K562 (cell line): ENCODE data around the gene FAM217B. TPM values are rescaled to one million over a fixed set of nuclear protein-coding genes. Genes with fewer than 3 reads are reported as not detected.

ENCODE experiments used
- ATAC-seq: fragments of 200-7000 bp; cut with Tn5 transposase; 3 replicates; pipeline ENCODE4 v1.9.1; 2020; ENCODE audit warnings: moderate library complexity
- BruUV-seq: library from RNA; stranded (reverse); fragments of 400-500 nt; replicated peaks from 2 replicates; lab custom pipeline; 2021; lab: Mats Ljungman, UMichigan
- CTCF ChIA-PET: fragments of 300-600 bp; formaldehyde crosslinking; extraction: SDS; loops from one replicate; lab custom pipeline; 2021; ENCODE audit warnings: low intra/inter-chr PET ratio; lab: Yijun Ruan, JAX
- POLR2A ChIA-PET: fragments of 300-600, 350-650 bp; sonication (Branson Sonifier 250); formaldehyde crosslinking; extraction: SDS; loops from one replicate; lab custom pipeline; 2021; ENCODE audit warnings: antibody characterized with exemption, inconsistent platforms; lab: Yijun Ruan, JAX
- DNase-seq, 4 experiments: peaks; one replicate each; pipeline versions ENCODE4 v3.0.0 to v3.0.0-alpha.2; 2011 to 2018; ENCODE audit warnings: low spot score in 3 of 4, mixed read lengths in 3 of 4; ENCODE audit errors: extremely low read depth in 1 of 4
- FAIRE-seq: peaks from 2 replicates; lab custom pipeline; 2011; peaks lifted over from hg19 to GRCh38; lab: Jason Lieb, UNC
- H2AFZ ChIP-seq: 2 replicates; pipeline ENCODE4 v1.6.0; 2011; ENCODE audit warnings: low read depth, low read length, control low read depth, inconsistent platforms
- H3K27ac ChIP-seq: fragments of 200-600 bp; 3 replicates; pipeline ENCODE4 v1.8.0; 2011; ENCODE audit warnings: low read depth, mild to moderate bottlenecking, control low read depth, inconsistent platforms, low read length, moderate library complexity, mixed read lengths; ENCODE audit errors: extremely low read depth
- H3K27me3 ChIP-seq, 2 experiments: fragments of 300-600 bp in 1 of 2; 2 replicates in 1 of 2; 3 replicates in 1 of 2; pipeline versions ENCODE4 v1.6.0 to v1.8.0; 2011; ENCODE audit warnings: inconsistent platforms in 2 of 2, low read length in 2 of 2, mild to moderate bottlenecking in 1 of 2, mixed read lengths in 1 of 2, moderate library complexity in 1 of 2; ENCODE audit not compliant: control insufficient read depth in 2 of 2, insufficient read depth in 2 of 2
- H3K36me3 ChIP-seq: fragments of 300-600 bp; 3 replicates; pipeline ENCODE4 v1.8.0; 2011; ENCODE audit warnings: mild to moderate bottlenecking, low read length, inconsistent platforms; ENCODE audit not compliant: control insufficient read depth, insufficient read depth
- H3K4me1 ChIP-seq, 2 experiments: fragments of 200-600 bp in 1 of 2; replicated peaks in 1 of 2; 2 replicates in 1 of 2; 3 replicates in 1 of 2; pipeline versions ENCODE4 v1.5.1 to v1.8.0; 2011; ENCODE audit warnings: inconsistent platforms in 2 of 2, low read length in 2 of 2, mild to moderate bottlenecking in 1 of 2, mixed read lengths in 1 of 2, moderate library complexity in 1 of 2; ENCODE audit not compliant: control insufficient read depth in 2 of 2, insufficient read depth in 2 of 2
- H3K4me2 ChIP-seq: 2 replicates; pipeline ENCODE4 v1.6.1; 2011; ENCODE audit warnings: low read length, control low read depth, inconsistent platforms, mixed read lengths; ENCODE audit not compliant: insufficient read depth
- H3K4me3 ChIP-seq: fragments of 200-600 bp; sonication (generic), shearing (Covaris generic); 2 replicates; pipeline ENCODE4 v1.5.1; 2016; ENCODE audit warnings: control low read depth, inconsistent platforms
- H3K79me2 ChIP-seq: fragments of 200-600 bp; 3 replicates; pipeline ENCODE4 v1.8.0; 2011; ENCODE audit warnings: low read length, inconsistent platforms; ENCODE audit not compliant: control insufficient read depth, insufficient read depth
- H3K9ac ChIP-seq, 2 experiments: 2 replicates each; pipeline versions ENCODE4 v1.6.0 to v1.6.1; 2011; ENCODE audit warnings: low read depth in 2 of 2, low read length in 2 of 2, control low read depth in 1 of 2, inconsistent platforms in 1 of 2, mild to moderate bottlenecking in 1 of 2, mixed read lengths in 1 of 2; ENCODE audit not compliant: insufficient read depth in 1 of 2
- H3K9me1 ChIP-seq: one replicate; pipeline ENCODE4 v1.6.0; 2011; ENCODE audit warnings: inconsistent platforms, mild to moderate bottlenecking, low read length, moderate library complexity; ENCODE audit not compliant: control insufficient read depth, insufficient read depth
- H3K9me3 ChIP-seq: replicated peaks from 2 replicates; pipeline ENCODE4 v1.5.1; 2011; ENCODE audit warnings: low read depth, low read length, inconsistent platforms; ENCODE audit not compliant: control insufficient read depth, insufficient read depth
- H4K20me1 ChIP-seq: replicated peaks from 2 replicates; pipeline ENCODE4 v1.6.1; 2011; ENCODE audit warnings: low read length, inconsistent platforms, mixed read lengths; ENCODE audit not compliant: control insufficient read depth, insufficient read depth
- CAMTA2 ChIP-seq: fragments of 250-450 bp; sonication (Bioruptor Pico); conservative IDR thresholded peaks from 2 replicates; pipeline ENCODE4 v1.5.1; 2022
- FIP1L1 ChIP-seq: fragments of 200-400 bp; formaldehyde crosslinking; IDR thresholded peaks from 2 replicates; pipeline ENCODE4 v1.6.1; 2018; ENCODE audit warnings: mild to moderate bottlenecking, low read depth, low read length; ENCODE audit not compliant: poor library complexity, severe bottlenecking
- HDGF ChIP-seq: fragments of 450-650 bp; IDR thresholded peaks from 2 replicates; pipeline ENCODE4 v1.6.1; 2016
- HNRNPL ChIP-seq: fragments of 200-400 bp; formaldehyde crosslinking; IDR thresholded peaks from 2 replicates; pipeline ENCODE4 v1.6.1; 2017; ENCODE audit warnings: low read depth, mild to moderate bottlenecking, low read length
- MCM5 ChIP-seq: fragments of 450-650 bp; IDR thresholded peaks from 2 replicates; pipeline ENCODE4 v1.6.1; 2016; ENCODE audit warnings: low read depth
- MTA1 ChIP-seq: fragments of 450-650 bp; IDR thresholded peaks from 2 replicates; pipeline ENCODE4 v1.6.1; 2017; ENCODE audit warnings: borderline replicate concordance
- MTA3 ChIP-seq: fragments of 450-650 bp; formaldehyde crosslinking; IDR thresholded peaks from 2 replicates; pipeline ENCODE4 v1.6.1; 2017; ENCODE audit warnings: mild to moderate bottlenecking, borderline replicate concordance
- MTF1 ChIP-seq: fragments of 250-450 bp; sonication (Bioruptor Pico); IDR thresholded peaks from 2 replicates; pipeline ENCODE4 v1.9.0; 2021; ENCODE audit warnings: moderate library complexity, mild to moderate bottlenecking, inconsistent platforms, borderline replicate concordance
- PPARD ChIP-seq: fragments of 250-450 bp; sonication (Bioruptor Pico); IDR thresholded peaks from 2 replicates; pipeline ENCODE4 v1.8.0; 2022; ENCODE audit warnings: inconsistent platforms, mild to moderate bottlenecking, moderate library complexity
- TAF7 ChIP-seq: fragments of 450-650 bp; IDR thresholded peaks from 2 replicates; pipeline ENCODE4 v1.6.1; 2016; ENCODE audit warnings: missing genetic modification characterization, missing compliant biosample characterization
- in situ Hi-C: fragments of 300-500 bp; cut with MboI; formaldehyde crosslinking; loops from 4 replicates; pipeline ENCODE4 v1.15.0; 2018; ENCODE audit warnings: inconsistent platforms, mixed read lengths
- intact Hi-C: fragments of 100-400 bp; cut with micrococcal nuclease; formaldehyde crosslinking; loops from 2 replicates; pipeline ENCODE4 v1.14.2; 2022
- polyA plus RNA-seq, 8 experiments: library from polyadenylated mRNA; depleted of rRNA in 4 of 8; stranded (reverse) in 5 of 8; unstranded in 3 of 8; fragments of >200 nt; fragmentation: Nextera tagmentation in 2 of 8; fragmentation: Illumina TruSeq in 1 of 8; extraction: Ambion mirVana in 2 of 8; extraction: Trizol in 1 of 8; gene quantifications; 2 replicates each; pipeline versions ENCODE4 v1.2.1 to v1.2.3, GENCODE V29; 2011 to 2014; ENCODE audit warnings: inconsistent platforms in 1 of 8, missing spikeins in 1 of 8
- total RNA-seq, 7 experiments: library from RNA; depleted of rRNA in 6 of 7; stranded (reverse); fragments of >200 nt in 6 of 7; fragmentation: Illumina TruSeq in 2 of 7; extraction: Trizol in 2 of 7; gene quantifications; 2 replicates each; pipeline versions ENCODE4 v1.2.1 to v1.2.3, GENCODE V29; 2011 to 2021; ENCODE audit warnings: low replicate concordance in 1 of 7
- TF ChIP-seq, protein P1 (sequence below): fragments of 450-650 bp; IDR thresholded peaks from 2 replicates; pipeline ENCODE4 v1.6.1; 2016; ENCODE audit warnings: low read depth

FAM217B gene
- total and polyA plus RNA-seq, 9 of the 15 experiments (the other 6 are each of a cell fraction or from before 2014, with no cell fraction given): 4.8 to 11.4 (median 6.9) TPM

DNA sequence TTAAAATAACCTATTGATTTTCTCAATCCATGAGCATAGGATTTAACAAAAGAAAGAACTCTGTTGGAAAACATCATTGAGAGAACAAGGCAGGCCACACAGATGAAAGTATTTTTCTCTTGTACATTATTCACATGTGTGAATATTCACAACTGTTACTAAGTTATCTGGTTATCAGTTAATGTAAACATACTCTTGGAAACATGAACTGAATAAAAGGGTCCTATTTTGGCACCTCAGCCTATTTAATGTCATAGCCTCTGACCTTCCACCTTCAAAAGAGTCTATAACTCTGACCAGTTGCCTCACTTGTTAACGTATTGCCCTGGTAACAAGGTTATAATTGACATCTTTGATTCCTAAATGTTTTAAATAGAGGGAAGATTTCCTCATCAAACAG, 14.8 kb upstream of the FAM217B start (continued):
- TF ChIP-seq, protein P1, sequence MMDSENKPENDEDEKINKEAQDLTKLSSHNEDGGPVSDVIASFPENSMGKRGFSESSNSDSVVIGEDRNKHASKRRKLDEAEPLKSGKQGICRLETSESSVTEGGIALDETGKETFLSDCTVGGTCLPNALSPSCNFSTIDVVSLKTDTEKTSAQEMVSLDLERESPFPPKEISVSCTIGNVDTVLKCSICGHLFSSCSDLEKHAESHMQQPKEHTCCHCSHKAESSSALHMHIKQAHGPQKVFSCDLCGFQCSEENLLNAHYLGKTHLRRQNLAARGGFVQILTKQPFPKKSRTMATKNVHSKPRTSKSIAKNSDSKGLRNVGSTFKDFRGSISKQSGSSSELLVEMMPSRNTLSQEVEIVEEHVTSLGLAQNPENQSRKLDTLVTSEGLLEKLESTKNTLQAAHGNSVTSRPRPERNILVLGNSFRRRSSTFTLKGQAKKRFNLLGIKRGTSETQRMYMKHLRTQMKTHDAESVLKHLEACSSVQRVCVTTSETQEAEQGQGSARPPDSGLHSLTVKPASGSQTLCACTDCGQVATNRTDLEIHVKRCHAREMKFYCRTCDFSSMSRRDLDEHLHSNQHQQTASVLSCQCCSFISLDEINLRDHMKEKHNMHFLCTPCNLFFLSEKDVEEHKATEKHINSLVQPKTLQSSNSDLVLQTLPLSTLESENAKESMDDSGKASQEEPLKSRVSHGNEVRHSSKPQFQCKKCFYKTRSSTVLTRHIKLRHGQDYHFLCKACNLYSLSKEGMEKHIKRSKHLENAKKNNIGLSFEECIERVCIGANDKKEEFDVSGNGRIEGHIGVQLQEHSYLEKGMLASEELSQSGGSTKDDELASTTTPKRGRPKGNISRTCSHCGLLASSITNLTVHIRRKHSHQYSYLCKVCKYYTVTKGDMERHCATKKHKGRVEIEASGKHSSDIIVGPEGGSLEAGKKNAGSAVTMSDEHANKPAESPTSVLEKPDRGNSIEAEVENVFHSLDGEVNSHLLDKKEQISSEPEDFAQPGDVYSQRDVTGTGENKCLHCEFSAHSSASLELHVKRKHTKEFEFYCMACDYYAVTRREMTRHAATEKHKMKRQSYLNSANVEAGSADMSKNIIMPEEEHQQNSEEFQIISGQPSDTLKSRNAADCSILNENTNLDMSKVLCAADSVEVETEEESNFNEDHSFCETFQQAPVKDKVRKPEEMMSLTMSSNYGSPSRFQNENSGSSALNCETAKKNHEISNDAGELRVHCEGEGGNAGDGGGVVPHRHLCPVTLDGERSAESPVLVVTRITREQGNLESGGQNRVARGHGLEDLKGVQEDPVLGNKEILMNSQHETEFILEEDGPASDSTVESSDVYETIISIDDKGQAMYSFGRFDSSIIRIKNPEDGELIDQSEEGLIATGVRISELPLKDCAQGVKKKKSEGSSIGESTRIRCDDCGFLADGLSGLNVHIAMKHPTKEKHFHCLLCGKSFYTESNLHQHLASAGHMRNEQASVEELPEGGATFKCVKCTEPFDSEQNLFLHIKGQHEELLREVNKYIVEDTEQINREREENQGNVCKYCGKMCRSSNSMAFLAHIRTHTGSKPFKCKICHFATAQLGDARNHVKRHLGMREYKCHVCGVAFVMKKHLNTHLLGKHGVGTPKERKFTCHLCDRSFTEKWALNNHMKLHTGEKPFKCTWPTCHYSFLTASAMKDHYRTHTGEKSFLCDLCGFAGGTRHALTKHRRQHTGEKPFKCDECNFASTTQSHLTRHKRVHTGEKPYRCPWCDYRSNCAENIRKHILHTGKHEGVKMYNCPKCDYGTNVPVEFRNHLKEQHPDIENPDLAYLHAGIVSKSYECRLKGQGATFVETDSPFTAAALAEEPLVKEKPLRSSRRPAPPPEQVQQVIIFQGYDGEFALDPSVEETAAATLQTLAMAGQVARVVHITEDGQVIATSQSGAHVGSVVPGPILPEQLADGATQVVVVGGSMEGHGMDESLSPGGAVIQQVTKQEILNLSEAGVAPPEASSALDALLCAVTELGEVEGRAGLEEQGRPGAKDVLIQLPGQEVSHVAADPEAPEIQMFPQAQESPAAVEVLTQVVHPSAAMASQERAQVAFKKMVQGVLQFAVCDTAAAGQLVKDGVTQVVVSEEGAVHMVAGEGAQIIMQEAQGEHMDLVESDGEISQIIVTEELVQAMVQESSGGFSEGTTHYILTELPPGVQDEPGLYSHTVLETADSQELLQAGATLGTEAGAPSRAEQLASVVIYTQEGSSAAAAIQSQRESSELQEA: no peak

- no peak for ATAC-seq
- ChIA-PET POLR2A (no interaction called here), CTCF (no interaction called here)
- Histone ChIP-seq H3K4me1 (no peaks in the 10 kb centered on the region), H3K27ac (no peak overlapping the region), H3K9me1 (no peaks in the 10 kb centered on the region), H3K79me2 (no peaks in the 10 kb centered on the region), H3K36me3 (no peaks in the 10 kb centered on the region), H3K27me3 (no peaks in the 10 kb centered on the region), H4K20me1 (no peaks in the 10 kb centered on the region), H3K4me2 (no peak overlapping the region), H3K9ac (no peak overlapping the region), H3K4me3 (no peak overlapping the region), H3K9me3 (no peaks in the 10 kb centered on the region), H2AFZ (no peak overlapping the region)
- BruUV-seq: no TSS peak
- in situ Hi-C loops: no loop called here
- no peak for FAIRE-seq
- no peak for DNase-seq
- intact Hi-C loops: no loop called here
- TF ChIP-seq CAMTA2 (CRISPR knock-in tag) (no peak), MTA1 (no peak), MCM5 (no peak), MTF1 (CRISPR knock-in tag) (no peak), MTA3 (no peak), HNRNPL (no peak), FIP1L1 (no peak), PPARD (CRISPR knock-in tag) (no peak), TAF7 (tag) (no peak), HDGF (no peak)
Measured at GRCh38 chr20:59925899-59926298, 14.3 kb upstream of the FAM217B start.
